HepG2 (cell line): ENCODE data around the gene POC1A. TPM values are rescaled to one million over a fixed set of nuclear protein-coding genes. Genes with fewer than 3 reads are reported as not detected.

ENCODE experiments used
- ATAC-seq: fragments of 200-7000 bp; cut with Tn5 transposase; 3 replicates; pipeline ENCODE4 v1.9.1; 2020; ENCODE audit warnings: mild to moderate bottlenecking, moderate library complexity
- BruUV-seq: library from RNA; stranded (reverse); fragments of 400-500 nt; replicated peaks from 2 replicates; lab custom pipeline; 2021; lab: Mats Ljungman, UMichigan
- CTCF ChIA-PET: fragments of 300-600 bp; formaldehyde crosslinking; extraction: SDS; loops from one replicate; lab custom pipeline; 2021; ENCODE audit warnings: low total read pairs, inconsistent platforms, low intra/inter-chr PET ratio; lab: Yijun Ruan, JAX
- POLR2A ChIA-PET: fragments of 350-600 bp; sonication (Branson Sonifier 250); formaldehyde crosslinking; loops from one replicate; lab custom pipeline; 2020; ENCODE audit warnings: antibody characterized with exemption, inconsistent platforms; lab: Yijun Ruan, JAX
- DNase-seq: peaks from one replicate; pipeline ENCODE4 v3.0.0-alpha.2; 2015; ENCODE audit warnings: low spot score
- FAIRE-seq: peaks from 3 replicates; lab custom pipeline; 2011; peaks lifted over from hg19 to GRCh38; lab: Jason Lieb, UNC
- H2AFZ ChIP-seq: one replicate; pipeline ENCODE4 v1.6.1; 2011; ENCODE audit warnings: low read length, inconsistent platforms
- H3K27ac ChIP-seq: fragments of 300-600 bp; 3 replicates; pipeline ENCODE4 v1.8.0; 2011; ENCODE audit warnings: mixed run types, mild to moderate bottlenecking, mixed read lengths, low read length, inconsistent platforms; ENCODE audit not compliant: insufficient read depth; ENCODE audit errors: extremely low read length
- H3K27me3 ChIP-seq, 2 experiments: fragments of 200-600 bp in 1 of 2; 2 replicates in 1 of 2; 3 replicates in 1 of 2; pipeline versions ENCODE4 v1.6.0 to v1.8.0; 2011; ENCODE audit warnings: low read length in 2 of 2, mild to moderate bottlenecking in 2 of 2, moderate library complexity in 2 of 2, inconsistent platforms in 1 of 2; ENCODE audit not compliant: insufficient read depth in 2 of 2, control insufficient read depth in 1 of 2
- H3K36me3 ChIP-seq, 2 experiments: fragments of 200-600 bp in 1 of 2; replicated peaks in 1 of 2; 2 replicates in 1 of 2; 3 replicates in 1 of 2; pipeline versions ENCODE4 v1.5.1 to v1.8.0; 2011; ENCODE audit warnings: low read length in 2 of 2, inconsistent platforms in 1 of 2; ENCODE audit not compliant: insufficient read depth in 2 of 2, control insufficient read depth in 1 of 2
- H3K4me1 ChIP-seq: 2 replicates; pipeline ENCODE4 v1.5.1; 2012; ENCODE audit warnings: low read length, inconsistent platforms; ENCODE audit not compliant: insufficient read depth
- H3K4me2 ChIP-seq: 2 replicates; pipeline ENCODE4 v1.6.0; 2011; ENCODE audit warnings: low read depth, low read length, inconsistent platforms
- H3K4me3 ChIP-seq, 3 experiments: fragments of 200-600 bp in 1 of 3; sonication (generic), shearing (Covaris generic) in 1 of 3; replicated peaks in 1 of 3; 2 replicates each; pipeline ENCODE4 v1.5.1; 2011 to 2016; ENCODE audit warnings: low read length in 3 of 3, inconsistent platforms in 2 of 3, low read depth in 2 of 3, mild to moderate bottlenecking in 2 of 3, control low read depth in 1 of 3, mixed read lengths in 1 of 3; ENCODE audit not compliant: insufficient read depth in 1 of 3
- H3K79me2 ChIP-seq: one replicate; pipeline ENCODE4 v1.6.1; 2011; ENCODE audit warnings: low read length, inconsistent platforms; ENCODE audit not compliant: insufficient read depth
- H3K9ac ChIP-seq: 2 replicates; pipeline ENCODE4 v1.6.0; 2011; ENCODE audit warnings: mild to moderate bottlenecking, low read depth, low read length, inconsistent platforms; ENCODE audit not compliant: insufficient read depth
- H3K9me3 ChIP-seq: 2 replicates; pipeline ENCODE4 v1.5.1; 2012; ENCODE audit warnings: mild to moderate bottlenecking, low read length
- H4K20me1 ChIP-seq: 2 replicates; pipeline ENCODE4 v1.6.0; 2011; ENCODE audit warnings: inconsistent platforms, mild to moderate bottlenecking, low read length, moderate library complexity; ENCODE audit not compliant: insufficient read depth
- CENPT ChIP-seq: sonication (generic); formaldehyde crosslinking; IDR thresholded peaks from 2 replicates; pipeline ENCODE4 v1.8.0; 2022; ENCODE audit warnings: low read depth, mild to moderate bottlenecking, moderate library complexity, missing genetic modification reagents
- E2F1 ChIP-seq: sonication (generic); formaldehyde crosslinking; IDR thresholded peaks from 2 replicates; pipeline ENCODE4 v1.5.0; 2020; ENCODE audit warnings: missing genetic modification reagents
- ELF1 ChIP-seq: sonication (generic); formaldehyde crosslinking; IDR thresholded peaks from 2 replicates; pipeline ENCODE4 v1.4.0; 2020; ENCODE audit warnings: missing genetic modification reagents
- KAT2B ChIP-seq: fragments of 150-350 bp; IDR thresholded peaks from 2 replicates; pipeline ENCODE4 v1.6.1; 2014; ENCODE audit warnings: low read depth, low read length, borderline replicate concordance
- KMT2B ChIP-seq: IDR thresholded peaks from 2 replicates; pipeline ENCODE4 v1.6.1; 2016; ENCODE audit warnings: missing genetic modification reagents, missing compliant biosample characterization
- NONO ChIP-seq, 2 experiments: fragments of 450-650 bp in 1 of 2; sonication (generic) in 1 of 2; formaldehyde crosslinking in 1 of 2; IDR thresholded peaks in 1 of 2; conservative IDR thresholded peaks in 1 of 2; 2 replicates each; pipeline versions ENCODE4 v1.6.1 to v1.8.0; 2017 to 2022; ENCODE audit warnings: mild to moderate bottlenecking in 1 of 2, missing genetic modification reagents in 1 of 2, moderate library complexity in 1 of 2
- SOX6 ChIP-seq, 2 experiments: fragments of 450-650 bp in 1 of 2; sonication (generic) in 1 of 2; formaldehyde crosslinking in 1 of 2; IDR thresholded peaks; 2 replicates each; pipeline versions ENCODE4 v1.4.0 to v1.6.1; 2017 to 2020; ENCODE audit warnings: antibody characterized with exemption in 1 of 2, mild to moderate bottlenecking in 1 of 2, missing genetic modification reagents in 1 of 2
- SRSF9 ChIP-seq: fragments of 200-400 bp; formaldehyde crosslinking; IDR thresholded peaks from 2 replicates; pipeline ENCODE4 v1.6.1; 2018; ENCODE audit warnings: borderline replicate concordance, mild to moderate bottlenecking, low read depth, low read length; ENCODE audit not compliant: insufficient read depth, poor library complexity, severe bottlenecking
- SSRP1 ChIP-seq: IDR thresholded peaks from 2 replicates; pipeline ENCODE4 v1.6.1; 2016; ENCODE audit warnings: control low read depth
- WGBS: methylation state at CpG from one replicate; pipeline ENCODE4 v1.1.6; 2017; ENCODE audit warnings: low lambda C conversion rate; 5-methylcytosine and 5-hydroxymethylcytosine counted together
- in situ Hi-C: cut with HindIII; loops from 2 replicates; pipeline ENCODE4 v1.10.0; 2017; ENCODE audit warnings: low pct_unique_long_range_greater_than_20kb; ENCODE audit not compliant: extremely low pct_ligation_motif_present
- intact Hi-C: fragments of 100-400 bp; cut with micrococcal nuclease; formaldehyde crosslinking; loops from one replicate; pipeline ENCODE4 v1.10.0; 2022; ENCODE audit not compliant: unreplicated experiment
- polyA plus RNA-seq, 8 experiments: library from polyadenylated mRNA; depleted of rRNA in 3 of 8; stranded (reverse) in 7 of 8; unstranded in 1 of 8; fragments of >200 nt; fragmentation: Illumina TruSeq in 4 of 8; extraction: Trizol in 4 of 8; gene quantifications; 2 replicates each; pipeline versions ENCODE4 v1.2.1 to v1.2.3, GENCODE V29; 2011 to 2016; ENCODE audit warnings: low read depth in 4 of 8, missing spikeins in 1 of 8, mixed read lengths in 1 of 8; ENCODE audit not compliant: insufficient read depth in 1 of 8
- total RNA-seq, 5 experiments: library from RNA; depleted of rRNA; stranded (reverse); fragments of >200 nt; fragmentation: Illumina TruSeq; extraction: Trizol; gene quantifications; 2 replicates each; pipeline ENCODE4 v1.2.3, GENCODE V29; 2016; ENCODE audit warnings: low read depth in 1 of 5
- TF ChIP-seq, protein P1 (sequence below): IDR thresholded peaks from 2 replicates; pipeline ENCODE4 v1.6.1; 2016
- TF ChIP-seq, protein P2 (sequence below): sonication (generic); formaldehyde crosslinking; IDR thresholded peaks from 2 replicates; pipeline ENCODE4 v1.4.0; 2020; ENCODE audit warnings: missing genetic modification reagents, borderline replicate concordance

The POC1A gene
- total and polyA plus RNA-seq, 2 of the 13 experiments (the other 11 are each of a cell fraction or from before 2014, with no cell fraction given): 14.6 to 20.0 TPM

- no peaks in the 10 kb centered on the region for H3K9me3 ChIP-seq
- H3K36me3 ChIP-seq: no peaks in the 10 kb centered on the region
- no peak overlapping the region for H2AFZ ChIP-seq
- H4K20me1 ChIP-seq: no peaks in the 10 kb centered on the region
- in situ Hi-C loops (no loop called here), intact Hi-C loops (no loop called here)
- H3K4me3 ChIP-seq: no peak overlapping the region
- CTCF ChIA-PET: no interaction called here
- TF ChIP-seq E2F1 (CRISPR knock-in tag) (no peak), CENPT (CRISPR knock-in tag) (no peak), ELF1 (CRISPR knock-in tag) (no peak), KAT2B (no peak), SSRP1 (CRISPR knock-in tag) (no peak)
- WGBS: 56% methylated on average over 6 of the region's 7 CpGs
- FAIRE-seq (no peak), ATAC-seq (peak; percentile 66), DNase-seq (no peak)
- BruUV-seq: no TSS peak
- H3K27me3 ChIP-seq: no peaks in the 10 kb centered on the region
- POLR2A ChIA-PET: interaction anchor here (2.1 kb wide), 1 partner anchor 8 kb away, joined by 7 read pairs; the partner anchor contains the start of gene POC1A
- H3K4me2 ChIP-seq: no peak overlapping the region
- H3K4me1 ChIP-seq: peaks cover 7% of the 10 kb centered on the region
- no peaks in the 10 kb centered on the region for H3K79me2 ChIP-seq
- H3K27ac ChIP-seq: no peak overlapping the region
- H3K9ac ChIP-seq: no peak overlapping the region
Observed at GRCh38 chr3:52162250-52162872, 8.1 kb upstream of the POC1A start.

- Histone ChIP-seq H3K36me3 (no peaks in the 10 kb centered on the region), H3K79me2 (no peaks in the 10 kb centered on the region), H3K27me3 (no peaks in the 10 kb centered on the region), H3K4me3 (no peak overlapping the region), H3K4me2 (no peak overlapping the region), H4K20me1 (no peaks in the 10 kb centered on the region), H2AFZ (no peak overlapping the region), H3K27ac (no peak overlapping the region), H3K9me3 (no peaks in the 10 kb centered on the region), H3K4me1 (peaks cover 16% of the 10 kb centered on the region), H3K9ac (no peak overlapping the region)
- BruUV-seq: no TSS peak
- CTCF ChIA-PET: no interaction called here
- TF ChIP-seq, protein P1, sequence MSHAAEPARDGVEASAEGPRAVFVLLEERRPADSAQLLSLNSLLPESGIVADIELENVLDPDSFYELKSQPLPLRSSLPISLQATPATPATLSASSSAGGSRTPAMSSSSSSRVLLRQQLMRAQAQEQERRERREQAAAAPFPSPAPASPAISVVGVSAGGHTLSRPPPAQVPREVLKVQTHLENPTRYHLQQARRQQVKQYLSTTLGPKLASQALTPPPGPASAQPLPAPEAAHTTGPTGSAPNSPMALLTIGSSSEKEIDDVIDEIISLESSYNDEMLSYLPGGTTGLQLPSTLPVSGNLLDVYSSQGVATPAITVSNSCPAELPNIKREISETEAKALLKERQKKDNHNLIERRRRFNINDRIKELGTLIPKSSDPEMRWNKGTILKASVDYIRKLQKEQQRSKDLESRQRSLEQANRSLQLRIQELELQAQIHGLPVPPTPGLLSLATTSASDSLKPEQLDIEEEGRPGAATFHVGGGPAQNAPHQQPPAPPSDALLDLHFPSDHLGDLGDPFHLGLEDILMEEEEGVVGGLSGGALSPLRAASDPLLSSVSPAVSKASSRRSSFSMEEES (CRISPR knock-in tag): no peak
- TF ChIP-seq KMT2B (CRISPR knock-in tag) (no peak), SRSF9 (no peak), SOX6 (IDR thresholded peaks at IDR 0.05) (no peak), SOX6 (CRISPR knock-in tag; IDR thresholded peaks at IDR 0.05) (no peak), NONO (IDR thresholded peaks at IDR 0.05) (no peak), NONO (CRISPR knock-in tag; conservative IDR thresholded peaks at IDR 0.05) (no peak)
- TF ChIP-seq, protein P2, sequence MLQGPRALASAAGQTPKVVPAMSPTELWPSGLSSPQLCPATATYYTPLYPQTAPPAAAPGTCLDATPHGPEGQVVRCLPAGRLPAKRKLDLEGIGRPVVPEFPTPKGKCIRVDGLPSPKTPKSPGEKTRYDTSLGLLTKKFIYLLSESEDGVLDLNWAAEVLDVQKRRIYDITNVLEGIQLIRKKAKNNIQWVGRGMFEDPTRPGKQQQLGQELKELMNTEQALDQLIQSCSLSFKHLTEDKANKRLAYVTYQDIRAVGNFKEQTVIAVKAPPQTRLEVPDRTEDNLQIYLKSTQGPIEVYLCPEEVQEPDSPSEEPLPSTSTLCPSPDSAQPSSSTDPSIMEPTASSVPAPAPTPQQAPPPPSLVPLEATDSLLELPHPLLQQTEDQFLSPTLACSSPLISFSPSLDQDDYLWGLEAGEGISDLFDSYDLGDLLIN (CRISPR knock-in tag): no peak
- DNase-seq (no peak), ATAC-seq (no peak), FAIRE-seq (no peak)
- POLR2A ChIA-PET: no interaction called here
- in situ Hi-C loops (no loop called here), intact Hi-C loops (no loop called here)
- 2% methylated on average over 1 of the region's 1 CpG for WGBS
Observed at GRCh38 chr3:52159503-52159902, 5.3 kb upstream of the POC1A start.
